Activated CD4-positive, alpha-beta T cell treated with anti-CD3 and anti-CD28 coated beads, Interleukin-2, amount 50 U/mL, for 16 hours (primary cell): ENCODE measurements around the gene PMAIP1.

Experiments used
- DNase-seq: peaks from one replicate; pipeline ENCODE4 v3.0.0-alpha.2; 2020

The PMAIP1 gene

GRCh38 chr18:59915606-59916005 is 15.8 kb downstream of the PMAIP1 start:
- no peak for DNase-seq

DNA sequence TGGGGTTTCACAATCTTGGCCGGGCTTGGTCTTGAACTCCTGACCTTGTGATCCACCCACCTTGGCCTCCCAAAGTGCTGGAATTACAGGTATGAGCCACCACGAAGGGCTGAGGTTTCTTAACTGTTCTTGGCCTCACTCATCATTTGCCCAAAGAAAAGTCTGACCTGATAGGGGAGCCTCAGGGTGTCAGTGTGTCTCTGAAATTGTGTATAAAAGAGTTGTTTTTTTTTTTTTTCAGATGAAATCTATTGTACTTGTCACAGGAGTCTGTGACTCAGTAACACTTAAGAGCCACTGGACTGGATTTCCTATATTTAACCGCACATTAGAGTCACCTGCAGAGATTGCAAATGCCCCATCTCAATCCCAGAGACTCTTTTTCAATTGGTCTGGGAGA is 16.9 kb downstream of the PMAIP1 start:
- DNase-seq, result no peak

- DNase-seq, result no peak
Observed at GRCh38 chr18:59917422-59917821, 17.6 kb downstream of the PMAIP1 start.

GRCh38 chr18:59918320-59918755 is 18.5 kb downstream of the PMAIP1 start:
- no peak for DNase-seq

DNA sequence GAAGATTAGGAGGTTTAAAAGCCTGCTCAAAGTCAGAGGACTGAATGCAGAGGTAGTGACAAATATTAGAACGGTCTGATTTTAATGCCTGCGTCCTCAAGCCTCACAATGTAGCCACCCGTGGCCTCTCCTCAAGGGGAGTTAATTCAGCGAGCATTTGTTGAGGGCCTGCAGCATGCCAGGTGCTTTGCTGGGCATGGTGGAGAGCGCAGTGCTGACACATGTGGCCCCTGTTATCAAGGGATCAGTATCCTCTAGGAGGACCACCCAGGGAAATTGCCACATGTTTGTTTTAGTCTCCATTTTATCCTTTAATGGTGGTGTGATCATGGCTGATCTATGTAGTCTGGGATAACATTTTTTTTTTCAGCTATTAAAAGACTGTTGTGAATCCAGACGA is 19.2 kb downstream of the PMAIP1 start:
- DNase-seq, result no peak

- peak; percentile 81 for DNase-seq
Observed at GRCh38 chr18:59921384-59921891, 21.6 kb downstream of the PMAIP1 start.

- no peak for DNase-seq
Observed at GRCh38 chr18:59923539-59924196, 23.9 kb downstream of the PMAIP1 start.

GRCh38 chr18:59926131-59926530 is 26.3 kb downstream of the PMAIP1 start:
- no peak for DNase-seq

GRCh38 chr18:59927246-59927825 is 27.5 kb downstream of the PMAIP1 start:
- DNase-seq, result peak; percentile 91

GRCh38 chr18:59928201-59928600 is 28.4 kb downstream of the PMAIP1 start:
- no peak for DNase-seq

DNA sequence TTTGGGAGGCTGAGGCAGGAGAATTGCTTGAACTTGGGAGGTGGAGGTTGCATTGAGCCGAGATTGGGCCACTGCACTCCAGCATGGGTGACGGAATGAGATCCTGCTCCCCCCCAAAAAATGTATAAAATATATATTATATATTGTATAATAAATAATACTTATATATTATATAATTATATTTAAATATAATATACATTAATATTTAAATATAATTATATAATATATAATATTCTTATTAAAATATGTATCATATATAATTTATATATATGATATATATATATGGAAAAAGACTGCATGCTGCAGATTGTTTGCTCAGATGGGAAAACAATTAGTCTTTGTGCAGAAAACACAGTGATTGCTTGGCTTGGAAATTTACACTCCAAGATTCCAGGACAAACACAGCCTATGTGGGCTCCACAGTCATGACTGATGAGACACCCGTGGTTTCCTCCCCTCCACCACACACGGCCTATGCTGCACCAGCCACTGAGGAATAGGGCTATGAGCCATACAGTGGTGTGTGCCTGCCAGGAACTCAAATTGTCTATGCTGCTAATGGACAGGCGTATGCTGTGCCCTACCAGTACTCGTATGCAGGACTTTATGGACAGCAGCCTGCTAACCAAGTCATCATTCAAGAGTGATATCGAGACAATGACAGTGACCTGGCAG is 30.0 kb downstream of the PMAIP1 start:
- DNase-seq, result no peak

DNA sequence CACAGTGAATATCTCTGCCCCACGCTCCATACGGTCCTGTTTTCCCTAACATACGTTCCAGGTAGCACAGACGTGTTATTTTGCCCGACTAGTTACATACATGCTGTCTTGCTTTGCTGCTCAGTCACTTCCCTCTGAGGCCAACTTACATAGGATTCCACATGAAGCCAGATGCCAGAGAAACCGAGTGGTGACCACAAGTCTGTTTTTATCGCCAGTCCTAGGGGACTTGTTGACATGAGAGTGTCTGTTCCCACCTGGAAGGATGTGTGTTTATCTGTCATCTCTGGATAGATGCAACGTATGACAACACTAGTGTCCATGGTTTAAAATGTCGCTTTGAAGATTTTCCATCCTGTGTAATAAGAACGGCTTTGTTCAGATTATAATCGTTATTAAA is 32.6 kb downstream of the PMAIP1 start:
- no peak for DNase-seq

- no peak for DNase-seq
Observed at GRCh38 chr18:59938676-59939075, 38.9 kb downstream of the PMAIP1 start.

- no peak for DNase-seq
Observed at GRCh38 chr18:59939127-59939526, 39.3 kb downstream of the PMAIP1 start.

DNA sequence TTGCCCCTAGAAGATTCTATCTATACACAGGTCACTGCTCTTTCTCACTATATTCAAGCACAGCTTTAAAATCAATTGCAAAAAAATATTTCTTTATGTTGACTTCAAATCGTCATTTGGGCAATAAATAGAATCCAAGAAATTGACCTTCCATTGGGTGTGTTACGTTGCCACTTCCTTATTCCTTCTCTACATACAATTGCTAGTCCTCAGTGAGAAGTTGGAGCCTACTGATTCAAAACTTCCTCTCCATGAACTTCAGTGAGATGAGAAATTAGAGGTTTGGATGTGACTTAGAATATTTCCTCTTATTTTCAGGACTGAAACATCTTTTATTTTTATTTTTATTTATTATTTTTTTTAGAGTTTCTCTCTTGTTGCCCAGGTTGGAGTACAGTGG is 40.3 kb downstream of the PMAIP1 start:
- DNase-seq, result no peak

DNA sequence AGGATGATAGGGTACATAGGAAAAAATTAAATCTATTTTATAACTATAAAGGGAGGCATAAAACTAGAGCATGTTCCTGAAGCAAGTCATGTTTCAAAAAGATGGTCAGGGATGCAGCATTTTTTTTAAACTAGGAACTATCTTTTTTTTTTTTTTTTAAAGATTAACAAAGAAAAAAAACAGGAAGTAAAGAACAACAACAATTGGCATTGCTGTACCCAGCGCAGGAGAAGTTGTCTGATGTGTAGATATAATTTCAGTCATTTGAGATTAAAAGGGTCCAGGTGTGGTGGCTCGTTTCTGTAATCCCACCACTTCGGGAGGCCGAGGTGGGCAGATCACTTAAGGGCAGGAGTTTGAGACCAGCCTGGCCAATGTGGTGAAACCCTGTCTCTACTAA is 41.5 kb downstream of the PMAIP1 start:
- DNase-seq, result no peak

GRCh38 chr18:59942601-59943000 is 42.8 kb downstream of the PMAIP1 start:
- DNase-seq, result no peak

DNA sequence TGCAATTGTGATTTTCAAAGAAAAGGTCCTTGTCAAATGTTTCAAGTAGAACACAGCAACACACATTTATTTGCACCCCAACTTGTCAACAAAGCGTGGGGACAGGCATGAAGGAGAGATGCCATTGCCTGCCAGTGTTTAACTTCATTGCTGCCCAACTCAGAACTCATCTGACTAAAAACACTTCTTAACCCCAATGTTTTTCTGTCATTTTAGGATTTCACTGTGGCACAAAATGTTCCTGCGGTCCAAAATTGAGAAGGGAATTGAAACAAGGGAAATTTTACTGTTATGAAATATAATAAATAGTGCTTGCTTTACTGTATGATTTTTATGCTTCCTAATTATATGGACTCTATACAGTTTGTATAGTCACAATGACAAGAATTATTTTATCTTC is 45.7 kb downstream of the PMAIP1 start:
- DNase-seq, result no peak

GRCh38 chr18:59950215-59950944 is 50.6 kb downstream of the PMAIP1 start:
- DNase-seq, result peak; percentile 53

DNA sequence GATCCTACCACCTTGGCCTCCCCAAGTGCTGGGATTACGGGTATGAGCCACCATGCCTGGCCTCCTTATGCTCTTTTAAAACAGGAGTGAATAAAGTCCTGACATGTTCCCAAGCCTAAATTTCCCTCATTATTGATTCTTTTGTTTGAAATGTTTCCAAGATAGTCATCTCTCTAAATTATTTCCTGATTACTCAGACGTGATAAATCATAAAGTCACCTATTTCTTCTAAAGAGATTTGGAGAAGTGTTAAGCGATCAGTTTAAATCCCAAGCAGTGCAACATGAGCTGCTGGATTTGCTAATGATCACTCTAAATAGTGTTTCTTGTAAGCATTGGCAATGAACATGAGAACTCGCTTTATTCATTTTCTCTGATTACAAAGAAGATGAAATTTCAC is 51.8 kb downstream of the PMAIP1 start:
- DNase-seq, result no peak

- peak; percentile 29 for DNase-seq
Observed at GRCh38 chr18:59952283-59953007, 52.6 kb downstream of the PMAIP1 start.
